HEK293T (cell line): ENCODE measurements around the gene PKP3.

Experiments
- BHLHE40 ChIP-seq: fragments of 450-650 bp; IDR thresholded peaks from 2 replicates; pipeline ENCODE4 v1.6.1; 2016; ENCODE audit warnings: mild to moderate bottlenecking, moderate library complexity, borderline replicate concordance
- CTBP1 ChIP-seq: fragments of 450-650 bp; IDR thresholded peaks from 2 replicates; pipeline ENCODE4 v1.6.1; 2016; ENCODE audit warnings: borderline replicate concordance
- ELF4 ChIP-seq: fragments of 450-650 bp; IDR thresholded peaks from 2 replicates; pipeline ENCODE4 v1.6.1; 2017; ENCODE audit warnings: antibody characterized with exemption
- FOXA1 ChIP-seq: fragments of 450-650 bp; IDR thresholded peaks from 2 replicates; pipeline ENCODE4 v1.6.1; 2016; ENCODE audit warnings: mild to moderate bottlenecking
- FOXM1 ChIP-seq: fragments of 450-650 bp; IDR thresholded peaks from 2 replicates; pipeline ENCODE4 v1.6.1; 2017; ENCODE audit warnings: mild to moderate bottlenecking, borderline replicate concordance
- LEF1 ChIP-seq: fragments of 450-650 bp; IDR thresholded peaks from 2 replicates; pipeline ENCODE4 v1.6.1; 2017; ENCODE audit warnings: mild to moderate bottlenecking, borderline replicate concordance
- SP1 ChIP-seq: fragments of 450-650 bp; IDR thresholded peaks from 2 replicates; pipeline ENCODE4 v1.6.1; 2017
- SUZ12 ChIP-seq: fragments of 450-650 bp; IDR thresholded peaks from 2 replicates; pipeline ENCODE4 v1.6.1; 2016; ENCODE audit warnings: mild to moderate bottlenecking

GRCh38 chr11:451738-452137 lies 57.7 kb downstream of the PKP3 start:
- TF ChIP-seq SP1 (no peak), FOXM1 (no peak), ELF4 (no peak), SUZ12 (no peak), CTBP1 (no peak), LEF1 (no peak), BHLHE40 (no peak), FOXA1 (no peak)
